ENCODE measurements around the gene PTPRK. TPM values are rescaled to one million over a fixed set of nuclear protein-coding genes. Genes with fewer than 3 reads are reported as not detected.

PTPRK gene
- total and polyA plus RNA-seq, 10 of the 15 experiments (the other 5 are each of a cell fraction or from before 2014, with no cell fraction given): 0.23 to 1.9 (median 0.55) TPM

DNA sequence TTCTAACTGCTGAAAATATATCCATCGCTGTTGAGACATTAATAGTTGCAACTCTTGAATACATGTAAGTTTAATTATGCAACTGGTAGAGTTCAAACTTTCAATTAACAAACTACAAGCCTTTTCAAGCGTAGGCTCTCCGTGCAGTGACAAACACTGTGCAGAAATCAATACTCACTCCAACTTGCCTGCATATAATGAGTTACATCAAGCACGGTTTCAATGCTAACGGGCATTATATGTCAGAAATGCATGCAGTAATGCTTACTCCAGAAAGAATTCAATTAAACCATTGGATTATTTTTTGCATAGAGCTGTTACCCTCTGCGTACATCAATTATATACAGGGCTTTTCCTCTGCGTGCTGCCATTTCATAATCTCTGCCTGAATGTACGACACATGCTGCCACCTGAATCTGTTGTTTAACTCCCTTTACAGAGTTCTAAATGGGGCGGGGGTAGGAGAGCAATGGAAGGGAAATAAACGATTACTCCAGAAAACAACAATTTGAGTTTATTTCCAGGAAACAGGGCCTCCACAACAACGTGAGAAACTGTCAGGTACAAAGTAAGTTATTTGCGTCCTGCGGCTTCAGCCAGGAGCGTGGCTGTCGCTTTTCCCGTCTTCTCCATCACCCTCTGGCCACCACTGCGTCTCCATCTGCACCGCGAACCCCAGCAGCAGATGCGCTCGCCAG is 1.8 kb downstream of the PTPRK start:
- Histone ChIP-seq H3K9ac (ENCODE audit: control insufficient read depth, insufficient read depth, low read length) (no peak overlapping the region), H3K4me3 (no peak overlapping the region)
- CTCF ChIA-PET: no interaction called here

More for the DNA sequence above, 1.8 kb downstream of the PTPRK start:
- 21% methylated on average over 21 of the region's 21 CpGs for WGBS (ENCODE audit: insufficient coverage, insufficient replicate concordance, low lambda C conversion rate, missing lambda C conversion rate)
- Histone ChIP-seq H3K36me3 (ENCODE audit: control insufficient read depth in 2 of 2, insufficient read depth in 2 of 2, low read length in 1 of 2) (no peaks in the 10 kb centered on the region), H3K79me2 (ENCODE audit: control insufficient read depth, insufficient read depth, low read length) (no peaks in the 10 kb centered on the region), H3K4me2 (ENCODE audit: control insufficient read depth, insufficient read depth) (no peak overlapping the region), H3K4me1 (ENCODE audit: control insufficient read depth, insufficient read depth, low read length) (peaks cover 5% of the 10 kb centered on the region), H2AFZ (ENCODE audit: control insufficient read depth, low read depth, low read length) (no peak overlapping the region), H4K20me1 (ENCODE audit: control insufficient read depth, insufficient read depth) (no peaks in the 10 kb centered on the region), H3K27me3 (replicated peaks in 1 of 2; ENCODE audit: control insufficient read depth in 2 of 2, insufficient read depth in 2 of 2, low read length in 1 of 2) (peaks cover 11 to 29% of the 10 kb centered on the region in 2 experiments), H3K27ac (ENCODE audit: control insufficient read depth, insufficient read depth) (no peak overlapping the region), H3K9me3 (replicated peaks; ENCODE audit: control insufficient read depth, insufficient read depth, low read length) (no peaks in the 10 kb centered on the region)
- SMC1A ChIA-PET (ENCODE audit: uncharacterized antibody, unreplicated experiment): no interaction called here
- no peak for ATAC-seq
- POLR2A ChIA-PET: no interaction called here
- intact Hi-C loops (cut with micrococcal nuclease; ENCODE audit: unreplicated experiment): loop anchor here (10.0 kb wide), 2 partner anchors 664 to 784 kb away; no protein-coding TSS in a partner anchor
- no peak for DNase-seq (ENCODE audit: low read depth, low spot score)
- no TSS peak for BruUV-seq (replicated peaks)
- in situ Hi-C loops (cut with MboI): no loop called here
- RAD21 ChIA-PET (ENCODE audit: unreplicated experiment): no interaction called here
- FAIRE-seq: no peak
- TF ChIP-seq BHLHE40 (IDR thresholded peaks at IDR 0.05; ENCODE audit: borderline replicate concordance in 1 of 2, low read depth in 2 of 2, low read length in 1 of 2): no peak
- no peak for TF ChIP-seq SUPT20H (IDR thresholded peaks at IDR 0.05; ENCODE audit: borderline replicate concordance, control insufficient read depth, low read depth, low read length)
- no peak for TF ChIP-seq NR2C1 (IDR thresholded peaks at IDR 0.05)
- TF ChIP-seq, protein P1, sequence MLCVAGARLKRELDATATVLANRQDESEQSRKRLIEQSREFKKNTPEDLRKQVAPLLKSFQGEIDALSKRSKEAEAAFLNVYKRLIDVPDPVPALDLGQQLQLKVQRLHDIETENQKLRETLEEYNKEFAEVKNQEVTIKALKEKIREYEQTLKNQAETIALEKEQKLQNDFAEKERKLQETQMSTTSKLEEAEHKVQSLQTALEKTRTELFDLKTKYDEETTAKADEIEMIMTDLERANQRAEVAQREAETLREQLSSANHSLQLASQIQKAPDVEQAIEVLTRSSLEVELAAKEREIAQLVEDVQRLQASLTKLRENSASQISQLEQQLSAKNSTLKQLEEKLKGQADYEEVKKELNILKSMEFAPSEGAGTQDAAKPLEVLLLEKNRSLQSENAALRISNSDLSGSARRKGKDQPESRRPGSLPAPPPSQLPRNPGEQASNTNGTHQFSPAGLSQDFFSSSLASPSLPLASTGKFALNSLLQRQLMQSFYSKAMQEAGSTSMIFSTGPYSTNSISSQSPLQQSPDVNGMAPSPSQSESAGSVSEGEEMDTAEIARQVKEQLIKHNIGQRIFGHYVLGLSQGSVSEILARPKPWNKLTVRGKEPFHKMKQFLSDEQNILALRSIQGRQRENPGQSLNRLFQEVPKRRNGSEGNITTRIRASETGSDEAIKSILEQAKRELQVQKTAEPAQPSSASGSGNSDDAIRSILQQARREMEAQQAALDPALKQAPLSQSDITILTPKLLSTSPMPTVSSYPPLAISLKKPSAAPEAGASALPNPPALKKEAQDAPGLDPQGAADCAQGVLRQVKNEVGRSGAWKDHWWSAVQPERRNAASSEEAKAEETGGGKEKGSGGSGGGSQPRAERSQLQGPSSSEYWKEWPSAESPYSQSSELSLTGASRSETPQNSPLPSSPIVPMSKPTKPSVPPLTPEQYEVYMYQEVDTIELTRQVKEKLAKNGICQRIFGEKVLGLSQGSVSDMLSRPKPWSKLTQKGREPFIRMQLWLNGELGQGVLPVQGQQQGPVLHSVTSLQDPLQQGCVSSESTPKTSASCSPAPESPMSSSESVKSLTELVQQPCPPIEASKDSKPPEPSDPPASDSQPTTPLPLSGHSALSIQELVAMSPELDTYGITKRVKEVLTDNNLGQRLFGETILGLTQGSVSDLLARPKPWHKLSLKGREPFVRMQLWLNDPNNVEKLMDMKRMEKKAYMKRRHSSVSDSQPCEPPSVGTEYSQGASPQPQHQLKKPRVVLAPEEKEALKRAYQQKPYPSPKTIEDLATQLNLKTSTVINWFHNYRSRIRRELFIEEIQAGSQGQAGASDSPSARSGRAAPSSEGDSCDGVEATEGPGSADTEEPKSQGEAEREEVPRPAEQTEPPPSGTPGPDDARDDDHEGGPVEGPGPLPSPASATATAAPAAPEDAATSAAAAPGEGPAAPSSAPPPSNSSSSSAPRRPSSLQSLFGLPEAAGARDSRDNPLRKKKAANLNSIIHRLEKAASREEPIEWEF (IDR thresholded peaks at IDR 0.05; ENCODE audit: insufficient replicate concordance, low read depth, low read length): no peak
- no peak for TF ChIP-seq SIX5 (IDR thresholded peaks at IDR 0.05; ENCODE audit: low read depth, low read length, severe bottlenecking)
- TF ChIP-seq NRF1 (conservative IDR thresholded peaks at IDR 0.05; ENCODE audit: low read depth, low read length): no peak
- TF ChIP-seq, protein P2, sequence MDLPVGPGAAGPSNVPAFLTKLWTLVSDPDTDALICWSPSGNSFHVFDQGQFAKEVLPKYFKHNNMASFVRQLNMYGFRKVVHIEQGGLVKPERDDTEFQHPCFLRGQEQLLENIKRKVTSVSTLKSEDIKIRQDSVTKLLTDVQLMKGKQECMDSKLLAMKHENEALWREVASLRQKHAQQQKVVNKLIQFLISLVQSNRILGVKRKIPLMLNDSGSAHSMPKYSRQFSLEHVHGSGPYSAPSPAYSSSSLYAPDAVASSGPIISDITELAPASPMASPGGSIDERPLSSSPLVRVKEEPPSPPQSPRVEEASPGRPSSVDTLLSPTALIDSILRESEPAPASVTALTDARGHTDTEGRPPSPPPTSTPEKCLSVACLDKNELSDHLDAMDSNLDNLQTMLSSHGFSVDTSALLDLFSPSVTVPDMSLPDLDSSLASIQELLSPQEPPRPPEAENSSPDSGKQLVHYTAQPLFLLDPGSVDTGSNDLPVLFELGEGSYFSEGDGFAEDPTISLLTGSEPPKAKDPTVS (IDR thresholded peaks at IDR 0.05; ENCODE audit: low read depth, low read length): no peak

All from GM12878 (cell line).